ENCODE results near the gene CMPK2.
A peak's percentile ranks its signal among the peaks of the same experiment; 100 is the strongest.

CMPK2 gene, protein sequence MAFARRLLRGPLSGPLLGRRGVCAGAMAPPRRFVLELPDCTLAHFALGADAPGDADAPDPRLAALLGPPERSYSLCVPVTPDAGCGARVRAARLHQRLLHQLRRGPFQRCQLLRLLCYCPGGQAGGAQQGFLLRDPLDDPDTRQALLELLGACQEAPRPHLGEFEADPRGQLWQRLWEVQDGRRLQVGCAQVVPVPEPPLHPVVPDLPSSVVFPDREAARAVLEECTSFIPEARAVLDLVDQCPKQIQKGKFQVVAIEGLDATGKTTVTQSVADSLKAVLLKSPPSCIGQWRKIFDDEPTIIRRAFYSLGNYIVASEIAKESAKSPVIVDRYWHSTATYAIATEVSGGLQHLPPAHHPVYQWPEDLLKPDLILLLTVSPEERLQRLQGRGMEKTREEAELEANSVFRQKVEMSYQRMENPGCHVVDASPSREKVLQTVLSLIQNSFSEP

DNA sequence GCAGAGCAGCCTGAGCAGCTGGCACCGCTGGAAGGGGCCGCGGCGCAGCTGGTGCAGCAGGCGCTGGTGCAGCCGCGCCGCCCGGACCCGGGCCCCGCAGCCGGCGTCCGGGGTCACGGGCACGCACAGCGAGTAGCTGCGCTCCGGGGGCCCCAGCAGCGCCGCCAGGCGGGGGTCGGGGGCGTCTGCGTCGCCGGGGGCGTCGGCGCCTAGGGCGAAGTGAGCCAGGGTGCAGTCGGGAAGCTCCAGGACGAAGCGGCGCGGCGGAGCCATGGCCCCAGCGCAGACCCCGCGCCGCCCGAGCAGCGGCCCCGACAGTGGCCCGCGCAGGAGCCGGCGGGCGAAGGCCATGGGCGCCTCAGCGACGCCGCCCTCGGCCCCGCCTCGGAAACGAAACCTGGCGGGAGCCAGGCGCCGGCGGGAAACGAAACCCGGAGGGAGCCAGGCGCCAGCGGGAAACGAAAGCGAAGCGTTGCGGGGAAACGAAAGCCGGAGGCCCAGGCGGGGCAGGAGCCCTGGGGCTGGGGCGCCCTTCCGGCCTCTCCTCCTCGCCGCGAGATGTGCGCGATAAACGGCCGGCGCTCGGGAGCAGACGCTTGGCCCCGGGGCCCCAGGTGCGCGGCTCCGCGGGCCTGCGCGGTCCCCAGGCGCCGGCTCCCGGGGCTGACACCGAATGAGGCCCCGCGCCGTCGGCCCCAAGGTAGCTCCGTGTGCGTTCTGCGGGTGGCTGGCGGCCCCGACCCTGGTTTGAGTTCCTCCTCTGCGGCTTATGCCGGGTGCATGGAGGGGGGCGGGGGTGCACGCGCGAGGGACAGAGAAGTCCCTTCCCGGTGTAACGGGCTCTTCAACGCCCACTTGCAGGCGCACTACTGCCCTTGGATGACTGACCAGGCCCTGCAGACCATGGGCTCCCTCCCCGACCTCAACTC lies at the start of gene CMPK2:
TSS of gene CMPK2 (minus strand) at position 562 of the 929 bp plus-strand sequence. CDS start at position 351, 211 bp downstream.
- Histone ChIP-seq H3K9me3 (ENCODE audit: control insufficient read depth, insufficient read depth, low read depth, low read length) (no peaks in the 10 kb centered on the region), H3K4me3 (ENCODE audit: low read depth, low read length) (peak within 1 kb of the TSS; percentile 62), H3K27ac (ENCODE audit: extremely low read depth, low read depth, low read length) (peak within 1 kb of the TSS; percentile 25; the same call in 1 of the 2 replicates), H3K4me1 (ENCODE audit: control insufficient read depth, insufficient read depth, low read length) (no peaks in the 10 kb centered on the region), H3K36me3 (ENCODE audit: control insufficient read depth in 2 of 2, insufficient read depth in 1 of 2, low read length in 2 of 2) (no peaks in the 10 kb centered on the region)
- ChIA-PET POLR2A (interaction anchor here (1.4 kb wide), 1 partner anchor 13 kb away, joined by 3 read pairs; no protein-coding TSS in a partner anchor), CTCF (interaction anchor here (0.6 to 2.1 kb wide), 8 partner anchors 12 to 1172 kb away, joined by 3 to 7 read pairs (median 3); partner anchors contain the start of gene RSAD2)
- no peak for TF ChIP-seq ZNF48 (tag by site-specific recombination; IDR thresholded peaks at IDR 0.05)
- TF ChIP-seq ZNF223 (tag by site-specific recombination; IDR thresholded peaks at IDR 0.05) = no peak
- TF ChIP-seq, protein P1, sequence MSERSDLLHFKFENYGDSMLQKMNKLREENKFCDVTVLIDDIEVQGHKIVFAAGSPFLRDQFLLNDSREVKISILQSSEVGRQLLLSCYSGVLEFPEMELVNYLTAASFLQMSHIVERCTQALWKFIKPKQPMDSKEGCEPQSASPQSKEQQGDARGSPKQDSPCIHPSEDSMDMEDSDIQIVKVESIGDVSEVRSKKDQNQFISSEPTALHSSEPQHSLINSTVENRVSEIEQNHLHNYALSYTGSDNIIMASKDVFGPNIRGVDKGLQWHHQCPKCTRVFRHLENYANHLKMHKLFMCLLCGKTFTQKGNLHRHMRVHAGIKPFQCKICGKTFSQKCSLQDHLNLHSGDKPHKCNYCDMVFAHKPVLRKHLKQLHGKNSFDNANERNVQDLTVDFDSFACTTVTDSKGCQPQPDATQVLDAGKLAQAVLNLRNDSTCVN (tag by site-specific recombination; optimal IDR thresholded peaks at IDR 0.05) = peak; percentile 63
- TF ChIP-seq ZNF549 (tag by site-specific recombination; IDR thresholded peaks at IDR 0.05) = no peak
- TF ChIP-seq ZNF155 (tag by site-specific recombination; IDR thresholded peaks at IDR 0.05) = no peak
- TF ChIP-seq GFI1B (tag by site-specific recombination; IDR thresholded peaks at IDR 0.05) = no peak
- TF ChIP-seq ZBTB20 (tag by site-specific recombination; IDR thresholded peaks at IDR 0.05) = peak; percentile 96
- TF ChIP-seq ZIC2 (tag by site-specific recombination; IDR thresholded peaks at IDR 0.05) = peak; percentile 4; the same call in 1 of the 2 replicates
- TF ChIP-seq SP3 (tag by site-specific recombination; IDR thresholded peaks at IDR 0.05) = 0 out of 2 replicates have a peak, but pooled peaks have one; percentile 22
- TF ChIP-seq, protein P2, sequence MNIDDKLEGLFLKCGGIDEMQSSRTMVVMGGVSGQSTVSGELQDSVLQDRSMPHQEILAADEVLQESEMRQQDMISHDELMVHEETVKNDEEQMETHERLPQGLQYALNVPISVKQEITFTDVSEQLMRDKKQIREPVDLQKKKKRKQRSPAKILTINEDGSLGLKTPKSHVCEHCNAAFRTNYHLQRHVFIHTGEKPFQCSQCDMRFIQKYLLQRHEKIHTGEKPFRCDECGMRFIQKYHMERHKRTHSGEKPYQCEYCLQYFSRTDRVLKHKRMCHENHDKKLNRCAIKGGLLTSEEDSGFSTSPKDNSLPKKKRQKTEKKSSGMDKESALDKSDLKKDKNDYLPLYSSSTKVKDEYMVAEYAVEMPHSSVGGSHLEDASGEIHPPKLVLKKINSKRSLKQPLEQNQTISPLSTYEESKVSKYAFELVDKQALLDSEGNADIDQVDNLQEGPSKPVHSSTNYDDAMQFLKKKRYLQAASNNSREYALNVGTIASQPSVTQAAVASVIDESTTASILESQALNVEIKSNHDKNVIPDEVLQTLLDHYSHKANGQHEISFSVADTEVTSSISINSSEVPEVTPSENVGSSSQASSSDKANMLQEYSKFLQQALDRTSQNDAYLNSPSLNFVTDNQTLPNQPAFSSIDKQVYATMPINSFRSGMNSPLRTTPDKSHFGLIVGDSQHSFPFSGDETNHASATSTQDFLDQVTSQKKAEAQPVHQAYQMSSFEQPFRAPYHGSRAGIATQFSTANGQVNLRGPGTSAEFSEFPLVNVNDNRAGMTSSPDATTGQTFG (tag by site-specific recombination; IDR thresholded peaks at IDR 0.05; ENCODE audit: borderline replicate concordance) = no peak
- TF ChIP-seq ZBTB8A (tag by site-specific recombination; IDR thresholded peaks at IDR 0.05) = peak; percentile 74
- TF ChIP-seq, protein P3, sequence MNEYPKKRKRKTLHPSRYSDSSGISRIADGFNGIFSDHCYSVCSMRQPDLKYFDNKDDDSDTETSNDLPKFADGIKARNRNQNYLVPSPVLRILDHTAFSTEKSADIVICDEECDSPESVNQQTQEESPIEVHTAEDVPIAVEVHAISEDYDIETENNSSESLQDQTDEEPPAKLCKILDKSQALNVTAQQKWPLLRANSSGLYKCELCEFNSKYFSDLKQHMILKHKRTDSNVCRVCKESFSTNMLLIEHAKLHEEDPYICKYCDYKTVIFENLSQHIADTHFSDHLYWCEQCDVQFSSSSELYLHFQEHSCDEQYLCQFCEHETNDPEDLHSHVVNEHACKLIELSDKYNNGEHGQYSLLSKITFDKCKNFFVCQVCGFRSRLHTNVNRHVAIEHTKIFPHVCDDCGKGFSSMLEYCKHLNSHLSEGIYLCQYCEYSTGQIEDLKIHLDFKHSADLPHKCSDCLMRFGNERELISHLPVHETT (tag by site-specific recombination; IDR thresholded peaks at IDR 0.05) = no peak
- TF ChIP-seq ZNF211 (tag by site-specific recombination; IDR thresholded peaks at IDR 0.05; ENCODE audit: low read depth) = no peak
- TF ChIP-seq ZNF335 (tag by site-specific recombination; conservative IDR thresholded peaks at IDR 0.05) = peak; percentile 54
- TF ChIP-seq EGR2 (tag by site-specific recombination; IDR thresholded peaks at IDR 0.05; ENCODE audit: low read depth) = no peak
- no peak for TF ChIP-seq ZNF157 (tag by site-specific recombination; IDR thresholded peaks at IDR 0.05)
- TF ChIP-seq ZNF660 (tag by site-specific recombination; IDR thresholded peaks at IDR 0.05) = 0 out of 2 replicates have a peak, but pooled peaks have one; percentile 30
- TF ChIP-seq, protein P4, sequence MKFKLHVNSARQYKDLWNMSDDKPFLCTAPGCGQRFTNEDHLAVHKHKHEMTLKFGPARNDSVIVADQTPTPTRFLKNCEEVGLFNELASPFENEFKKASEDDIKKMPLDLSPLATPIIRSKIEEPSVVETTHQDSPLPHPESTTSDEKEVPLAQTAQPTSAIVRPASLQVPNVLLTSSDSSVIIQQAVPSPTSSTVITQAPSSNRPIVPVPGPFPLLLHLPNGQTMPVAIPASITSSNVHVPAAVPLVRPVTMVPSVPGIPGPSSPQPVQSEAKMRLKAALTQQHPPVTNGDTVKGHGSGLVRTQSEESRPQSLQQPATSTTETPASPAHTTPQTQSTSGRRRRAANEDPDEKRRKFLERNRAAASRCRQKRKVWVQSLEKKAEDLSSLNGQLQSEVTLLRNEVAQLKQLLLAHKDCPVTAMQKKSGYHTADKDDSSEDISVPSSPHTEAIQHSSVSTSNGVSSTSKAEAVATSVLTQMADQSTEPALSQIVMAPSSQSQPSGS (tag by site-specific recombination; IDR thresholded peaks at IDR 0.05; ENCODE audit: low read depth) = no peak

All from HEK293 (cell line).